ENCODE measurements around the gene WT1.
A peak's percentile ranks its signal among the peaks of the same experiment; 100 is the strongest.
"Not testable (repeated sequence)": the region's sequence is repeated elsewhere in the genome, so short reads cannot be mapped to it uniquely, and the experiment has no call there.

The WT1 gene

GRCh38 chr11:32435511-32435941, at the start of gene WT1:
WT1 (minus strand) TSS chr11:32435539.
- peak within 1 kb of the TSS; percentile 95 to 99 (median 99) for H3K4me3 Mint-ChIP-seq
- peaks cover 56% of the 10 kb centered on the region for H3K36me3 Mint-ChIP-seq (ENCODE audit: low read depth)
- peaks cover 2% of the 10 kb centered on the region for H3K9me3 Mint-ChIP-seq
- H3K27me3 Mint-ChIP-seq (ENCODE audit: low read depth) = peaks cover 89% of the 10 kb centered on the region
- H3K27ac Mint-ChIP-seq = peak within 1 kb of the TSS; percentile 100
- H3K4me1 Mint-ChIP-seq = peaks cover 43% of the 10 kb centered on the region
- no peak for TF ChIP-seq CTCF (IDR thresholded peaks at IDR 0.05; ENCODE audit: unreplicated experiment in 3 of 3)

- Mint-ChIP-seq H3K4me3 (peak overlapping the region in 1 of 3 experiments; percentile 11), H3K27me3 (ENCODE audit: low read depth) (no peaks in the 10 kb centered on the region), H3K9me3 (no peaks in the 10 kb centered on the region), H3K27ac (peak overlapping the region; percentile 83 to 92 (median 89)), H3K4me1 (peaks cover 59% of the 10 kb centered on the region), H3K36me3 (ENCODE audit: low read depth) (no peaks in the 10 kb centered on the region)
- no peak for TF ChIP-seq CTCF (IDR thresholded peaks at IDR 0.05; ENCODE audit: unreplicated experiment in 3 of 3)
These were observed 44.0 kb upstream of the WT1 start for GRCh38 chr11:32479291-32479690.

- no peaks in the 10 kb centered on the region for H3K36me3 Mint-ChIP-seq (ENCODE audit: low read depth)
These were observed 43.0 kb upstream of the WT1 start for GRCh38 chr11:32478277-32478731.

GRCh38 chr11:32473282-32473909, 38.1 kb upstream of the WT1 start:
- Mint-ChIP-seq H3K4me1 (peaks cover 49% of the 10 kb centered on the region), H3K27me3 (ENCODE audit: low read depth) (no peaks in the 10 kb centered on the region), H3K4me3 (no peak overlapping the region), H3K36me3 (ENCODE audit: low read depth) (peaks cover 3% of the 10 kb centered on the region), H3K9me3 (no peaks in the 10 kb centered on the region), H3K27ac (peak overlapping the region; percentile 12 to 74 (median 52))
- no peak for TF ChIP-seq CTCF (IDR thresholded peaks at IDR 0.05; ENCODE audit: unreplicated experiment in 3 of 3)

More at GRCh38 chr11:32478277-32478731, 43.0 kb upstream of the WT1 start:
- peak overlapping the region; percentile 83 to 92 (median 89) for H3K27ac Mint-ChIP-seq
- no peaks in the 10 kb centered on the region for H3K27me3 Mint-ChIP-seq (ENCODE audit: low read depth)
- no peak for TF ChIP-seq CTCF (IDR thresholded peaks at IDR 0.05; ENCODE audit: unreplicated experiment in 3 of 3)
- peak overlapping the region in 2 of 3 experiments; percentile 19 to 26 for H3K4me3 Mint-ChIP-seq
- H3K9me3 Mint-ChIP-seq = no peaks in the 10 kb centered on the region
- peaks cover 69% of the 10 kb centered on the region for H3K4me1 Mint-ChIP-seq

- TF ChIP-seq CTCF (IDR thresholded peaks at IDR 0.05; ENCODE audit: unreplicated experiment in 3 of 3) = no peak
- H3K9me3 Mint-ChIP-seq = no peaks in the 10 kb centered on the region
- no peaks in the 10 kb centered on the region for H3K27me3 Mint-ChIP-seq (ENCODE audit: low read depth)
- peaks cover 3% of the 10 kb centered on the region for H3K36me3 Mint-ChIP-seq (ENCODE audit: low read depth)
- H3K27ac Mint-ChIP-seq = peak overlapping the region; percentile 71 to 86 (median 79)
- peaks cover 43% of the 10 kb centered on the region for H3K4me1 Mint-ChIP-seq
- H3K4me3 Mint-ChIP-seq = peak overlapping the region in 1 of 3 experiments; percentile 7
These were observed 36.9 kb upstream of the WT1 start for GRCh38 chr11:32472226-32472625.

GRCh38 chr11:32471544-32471943, 36.2 kb upstream of the WT1 start:
- peak overlapping the region in 2 of 3 experiments; percentile 3 to 68 for H3K27ac Mint-ChIP-seq
- H3K4me1 Mint-ChIP-seq = peaks cover 43% of the 10 kb centered on the region
- H3K9me3 Mint-ChIP-seq; H3K36me3 Mint-ChIP-seq (ENCODE audit: low read depth); H3K27me3 Mint-ChIP-seq (ENCODE audit: low read depth); H3K4me3 Mint-ChIP-seq: not testable (repeated sequence)

Measured in nephron (organoid).